NOMO-1 (cell line): Measurements from ENCODE around the gene PSME1.

Experiments used
- DNase-seq, 2 experiments: peaks; one replicate each; lab custom pipeline; 2025; ENCODE audit not compliant: unreplicated experiment in 2 of 2; lab: John Stamatoyannopoulos, UW

PSME1 gene

GRCh38 chr14:24145690-24146452 is 9.9 kb downstream of the PSME1 start:
- peak; percentile 39 to 42 for DNase-seq

- DNase-seq, result peak; percentile 95 to 98
Observed at GRCh38 chr14:24146453-24146977, 10.5 kb downstream of the PSME1 start, which contains the start of gene PSME2. Gene PSME2 (minus strand): TSS chr14:24146610. CDS start chr14:24146581, 29 bp downstream.

- DNase-seq, result peak; percentile 99
Observed at GRCh38 chr14:24146978-24147760, 11.2 kb downstream of the PSME1 start, which contains the start of gene RNF31. Gene RNF31 (plus strand): TSS chr14:24147498. CDS start chr14:24147699, 201 bp downstream.

- no peak for DNase-seq
Observed at GRCh38 chr14:24147761-24148428, 11.9 kb downstream of the PSME1 start.

- DNase-seq, result no peak
Observed at GRCh38 chr14:24149302-24149969, 13.4 kb downstream of the PSME1 start.

GRCh38 chr14:24150061-24150460 is 14.1 kb downstream of the PSME1 start:
- DNase-seq, result no peak

GRCh38 chr14:24150567-24150966 is 14.6 kb downstream of the PSME1 start:
- DNase-seq, result no peak

GRCh38 chr14:24150993-24151392 is 15.0 kb downstream of the PSME1 start:
- no peak for DNase-seq

- no peak for DNase-seq
Observed at GRCh38 chr14:24151404-24152080, 15.5 kb downstream of the PSME1 start.

GRCh38 chr14:24155100-24155499 is 19.1 kb downstream of the PSME1 start:
- DNase-seq, result no peak

GRCh38 chr14:24156840-24157239 is 20.8 kb downstream of the PSME1 start:
- no peak for DNase-seq

- DNase-seq, result no peak
Observed at GRCh38 chr14:24157331-24157730, 21.3 kb downstream of the PSME1 start.

- no peak for DNase-seq
Observed at GRCh38 chr14:24159777-24160498, 23.9 kb downstream of the PSME1 start.

GRCh38 chr14:24160499-24160849 is 24.5 kb downstream of the PSME1 start:
- no peak for DNase-seq

GRCh38 chr14:24160850-24161804 is 25.1 kb downstream of the PSME1 start, which contains the start of gene IRF9:
Gene IRF9 (plus strand): TSS chr14:24161265. CDS start chr14:24162145, 880 bp downstream.
- peak; percentile 96 to 97 for DNase-seq

GRCh38 chr14:24162093-24162492 is 26.1 kb downstream of the PSME1 start:
- no peak for DNase-seq

- no peak for DNase-seq
Observed at GRCh38 chr14:24164518-24164991, 28.6 kb downstream of the PSME1 start.

- no peak for DNase-seq
Observed at GRCh38 chr14:24165785-24166184, 29.8 kb downstream of the PSME1 start.
